Gastrocnemius medialis (tissue), 4 donors: ENCODE measurements around the gene ADRA1B. TPM values are rescaled to one million over a fixed set of nuclear protein-coding genes. Genes with fewer than 3 reads are reported as not detected.

Experiments used
- ATAC-seq, 2 donors: fragments of 150-250 bp; one replicate each; pipeline ENCODE4 v1.9.1; 2016
- DNase-seq, 2 donors: peaks; one replicate each; pipeline ENCODE4 v3.0.0-alpha.2; 2019
- H3K27ac ChIP-seq, 4 donors: fragments of 200-600 bp; sonication (generic); 1 replicate in 1 of 4; 2 replicates in 3 of 4; pipeline ENCODE4 v1.5.1; 2016 to 2018; ENCODE audit warnings: mild to moderate bottlenecking in 2 of 4, moderate library complexity in 1 of 4
- H3K27me3 ChIP-seq, 3 donors: fragments of 200-600 bp; sonication (generic) in 2 of 3; 1 replicate in 1 of 3; 2 replicates in 2 of 3; pipeline versions ENCODE4 v1.5.1 to v1.6.0; 2016 to 2019; ENCODE audit warnings: mild to moderate bottlenecking in 1 of 3, moderate library complexity in 1 of 3
- H3K36me3 ChIP-seq, 2 donors: fragments of 200-600 bp; sonication (generic) in 1 of 2; one replicate each; pipeline ENCODE4 v1.5.1; 2017 to 2018
- H3K4me1 ChIP-seq, 2 donors: fragments of 200-600 bp; sonication (generic) in 1 of 2; one replicate each; pipeline ENCODE4 v1.5.1; 2016 to 2017; ENCODE audit warnings: mild to moderate bottlenecking in 2 of 2
- H3K4me3 ChIP-seq, 4 donors: fragments of 200-600 bp; sonication (generic) in 3 of 4; 1 replicate in 1 of 4; 2 replicates in 3 of 4; pipeline ENCODE4 v1.5.1; 2016 to 2019; ENCODE audit warnings: mild to moderate bottlenecking in 2 of 4
- H3K9me3 ChIP-seq, 3 donors: fragments of 200-600 bp; sonication (generic) in 2 of 3; 1 replicate in 1 of 3; 2 replicates in 2 of 3; pipeline ENCODE4 v1.5.1; 2016 to 2019
- POLR2A ChIP-seq, 2 donors: fragments of 450-650 bp; IDR thresholded peaks; one replicate each; pipeline ENCODE4 v1.6.1; 2017; ENCODE audit warnings: antibody characterized with exemption in 2 of 2, mild to moderate bottlenecking in 2 of 2, moderate library complexity in 2 of 2
- in situ Hi-C, 4 donors: fragments of 200-750 bp; cut with MboI; loops; one replicate each; pipeline versions ENCODE4 v1.15.0 to v1.8.0; 2017; ENCODE audit warnings: low sequenced_read_pairs in 4 of 4
- intact Hi-C: fragments of 100-400 bp; cut with DNase I; formaldehyde crosslinking; loops from one replicate; pipeline ENCODE4 v1.15.1; 2023; ENCODE audit warnings: low total_unique reads
- total RNA-seq, 4 donors: library from RNA; depleted of rRNA; stranded (reverse); fragments of >200 nt; gene quantifications; one replicate each; pipeline versions ENCODE4 v1.1.0 to v1.2.3, GENCODE V29; 2016
- TF ChIP-seq, protein P1 (sequence below), 5 experiments: fragments of 450-650 bp in 3 of 5; fragments of 200-600 bp in 2 of 5; sonication (generic) in 2 of 5; IDR thresholded peaks in 4 of 5; conservative IDR thresholded peaks in 1 of 5; 1 replicate in 4 of 5; 2 replicates in 1 of 5; pipeline ENCODE4 v1.5.1; 2016 to 2019; ENCODE audit warnings: antibody characterized with exemption in 5 of 5, mild to moderate bottlenecking in 3 of 5, moderate library complexity in 3 of 5

ADRA1B gene
- total RNA-seq, 4 donors from 2014 or later: 0.61 to 1.9 (median 0.94) TPM

DNA sequence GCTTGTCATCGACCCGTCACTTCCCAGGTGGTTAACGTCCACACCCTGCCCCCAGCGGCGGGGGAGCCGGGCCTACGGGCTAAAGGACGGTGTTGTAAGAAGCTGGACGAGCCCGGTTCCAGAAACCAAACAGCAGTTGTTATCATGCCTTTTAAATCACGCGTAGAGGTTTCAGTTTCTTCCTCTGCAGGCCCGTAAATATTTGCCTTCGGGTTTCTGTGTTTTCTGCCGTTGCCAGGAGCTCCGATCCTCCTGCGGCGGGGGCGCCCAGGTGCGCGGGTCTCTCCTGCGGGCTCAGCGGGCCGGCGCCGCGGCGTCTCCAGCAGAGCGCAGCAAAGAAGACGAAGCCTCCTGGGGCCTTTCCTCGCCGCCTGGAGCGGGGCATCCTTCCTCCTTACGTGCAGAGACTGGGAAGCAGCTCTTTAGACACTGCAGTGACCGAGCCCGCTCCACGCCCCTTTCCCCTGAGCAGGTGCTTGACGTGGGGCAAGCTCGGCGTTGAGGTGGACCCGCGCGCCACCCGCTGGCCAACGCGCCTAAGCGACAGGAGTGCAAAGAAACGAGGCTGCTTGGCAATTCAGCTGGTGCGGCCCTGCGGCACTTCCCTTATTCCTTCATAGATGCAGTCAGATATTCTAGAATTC, 70.9 kb downstream of the ADRA1B start:
- H3K36me3 ChIP-seq: no peaks in the 10 kb centered on the region
- peak; percentile 38 to 66 for DNase-seq
- no peak for TF ChIP-seq POLR2A (IDR thresholded peaks at IDR 0.05)
- TF ChIP-seq, protein P1, sequence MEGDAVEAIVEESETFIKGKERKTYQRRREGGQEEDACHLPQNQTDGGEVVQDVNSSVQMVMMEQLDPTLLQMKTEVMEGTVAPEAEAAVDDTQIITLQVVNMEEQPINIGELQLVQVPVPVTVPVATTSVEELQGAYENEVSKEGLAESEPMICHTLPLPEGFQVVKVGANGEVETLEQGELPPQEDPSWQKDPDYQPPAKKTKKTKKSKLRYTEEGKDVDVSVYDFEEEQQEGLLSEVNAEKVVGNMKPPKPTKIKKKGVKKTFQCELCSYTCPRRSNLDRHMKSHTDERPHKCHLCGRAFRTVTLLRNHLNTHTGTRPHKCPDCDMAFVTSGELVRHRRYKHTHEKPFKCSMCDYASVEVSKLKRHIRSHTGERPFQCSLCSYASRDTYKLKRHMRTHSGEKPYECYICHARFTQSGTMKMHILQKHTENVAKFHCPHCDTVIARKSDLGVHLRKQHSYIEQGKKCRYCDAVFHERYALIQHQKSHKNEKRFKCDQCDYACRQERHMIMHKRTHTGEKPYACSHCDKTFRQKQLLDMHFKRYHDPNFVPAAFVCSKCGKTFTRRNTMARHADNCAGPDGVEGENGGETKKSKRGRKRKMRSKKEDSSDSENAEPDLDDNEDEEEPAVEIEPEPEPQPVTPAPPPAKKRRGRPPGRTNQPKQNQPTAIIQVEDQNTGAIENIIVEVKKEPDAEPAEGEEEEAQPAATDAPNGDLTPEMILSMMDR (IDR thresholded peaks at IDR 0.05 in 4 of 5, conservative IDR thresholded peaks at IDR 0.05 in 1 of 5): peak; percentile 61 to 77 (median 71)
- H3K9me3 ChIP-seq: no peaks in the 10 kb centered on the region
- in situ Hi-C loops (loop anchor here in 3 of 4 donors (5.0 to 25.0 kb wide), 5 partner anchors 540 to 832 kb away; no protein-coding TSS in a partner anchor), intact Hi-C loops (loop anchor here (1.0 to 5.0 kb wide), 5 partner anchors 70 to 831 kb away; partner anchors contain the start of gene ADRA1B)
- peaks cover 0 to 12% (median 7%) of the 10 kb centered on the region in 3 donors for H3K27me3 ChIP-seq
- ATAC-seq: peak; percentile 70 to 81
- peaks cover 3 to 8% of the 10 kb centered on the region in 2 donors for H3K4me1 ChIP-seq
- no peak overlapping the region for H3K27ac ChIP-seq
- peak overlapping the region; percentile 45 to 61 (median 48) for H3K4me3 ChIP-seq

DNA sequence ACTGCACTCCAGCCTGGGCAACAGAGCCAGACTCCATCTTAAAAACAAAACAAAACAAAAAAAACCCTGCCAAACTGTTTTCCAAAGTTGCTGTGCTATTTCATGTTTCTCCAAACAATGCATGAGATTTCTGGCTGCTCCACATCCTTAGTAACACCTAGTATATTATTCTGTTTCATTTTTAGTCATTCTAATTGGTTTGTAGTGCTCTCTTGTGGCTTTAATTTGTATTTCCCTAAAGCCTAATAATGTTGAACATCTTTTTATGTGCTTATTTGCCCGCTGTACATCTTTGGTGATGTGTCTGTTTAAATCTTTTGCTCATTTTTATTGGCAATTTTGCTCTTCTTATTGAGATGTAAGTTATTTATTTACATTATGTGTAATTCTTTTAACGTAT, 74.2 kb downstream of the ADRA1B start:
- no peak for DNase-seq
- H3K4me1 ChIP-seq: peaks cover 3 to 8% of the 10 kb centered on the region in 2 donors
- no peaks in the 10 kb centered on the region for H3K36me3 ChIP-seq
- peaks cover 0 to 12% (median 7%) of the 10 kb centered on the region in 3 donors for H3K27me3 ChIP-seq
- H3K27ac ChIP-seq: no peak overlapping the region
- in situ Hi-C loops: loop anchor here in 3 of 4 donors (25.0 kb wide), 2 partner anchors 703 to 828 kb away; no protein-coding TSS in a partner anchor
- H3K4me3 ChIP-seq: no peak overlapping the region
- no peak for ATAC-seq
- H3K9me3 ChIP-seq: no peaks in the 10 kb centered on the region
- TF ChIP-seq POLR2A (IDR thresholded peaks at IDR 0.05): no peak
- TF ChIP-seq, protein P1 (IDR thresholded peaks at IDR 0.05 in 4 of 5, conservative IDR thresholded peaks at IDR 0.05 in 1 of 5): no peak
- intact Hi-C loops: no loop called here

DNA sequence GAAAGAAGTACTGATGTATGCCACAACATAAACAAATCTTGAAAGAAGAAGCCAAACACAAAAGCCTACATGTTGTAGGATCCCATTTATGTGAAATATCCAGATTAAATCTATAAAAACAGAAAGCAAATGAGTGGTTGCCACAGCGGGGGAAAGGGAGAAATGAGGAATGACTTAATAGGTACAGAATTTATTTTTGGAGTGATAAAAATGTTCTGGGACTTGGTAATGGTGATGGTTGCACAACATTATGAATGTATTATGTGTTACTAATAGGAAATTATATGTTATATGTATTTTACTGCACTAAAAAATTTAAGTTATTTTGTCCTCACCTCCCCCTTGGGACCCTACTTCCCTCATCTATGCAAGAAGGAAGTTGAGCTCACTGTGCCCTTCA, 76.3 kb downstream of the ADRA1B start:
- no peak for TF ChIP-seq POLR2A (IDR thresholded peaks at IDR 0.05)
- TF ChIP-seq, protein P1 (IDR thresholded peaks at IDR 0.05 in 4 of 5, conservative IDR thresholded peaks at IDR 0.05 in 1 of 5): no peak
- Histone ChIP-seq H3K4me3 (no peak overlapping the region), H3K4me1 (no peaks in the 10 kb centered on the region), H3K27me3 (peaks cover 0 to 7% (median under 1%) of the 10 kb centered on the region in 3 donors), H3K27ac (no peak overlapping the region), H3K9me3 (no peaks in the 10 kb centered on the region), H3K36me3 (no peaks in the 10 kb centered on the region)
- DNase-seq (no peak), ATAC-seq (no peak)
- in situ Hi-C loops (loop anchor here in 3 of 4 donors (25.0 kb wide), 2 partner anchors 705 to 830 kb away; no protein-coding TSS in a partner anchor), intact Hi-C loops (no loop called here)

DNA sequence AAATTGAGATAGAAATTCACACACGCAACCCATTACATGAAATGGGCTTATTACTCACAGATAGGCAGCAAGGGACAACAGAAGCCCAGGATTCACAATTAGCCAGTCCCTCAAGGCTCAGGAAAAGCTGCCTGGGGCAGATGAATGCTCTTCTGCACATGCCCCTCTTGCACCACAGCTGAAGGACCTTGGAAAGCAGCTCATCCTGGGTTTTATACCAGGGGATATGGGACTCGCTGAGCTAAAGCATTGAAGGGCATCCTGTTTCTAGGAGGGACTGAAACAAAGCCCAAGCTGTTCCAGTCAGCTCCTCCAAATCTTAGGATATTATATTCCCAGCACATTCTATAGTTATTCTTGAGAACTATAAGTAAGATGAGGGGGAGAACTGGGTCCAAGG, 76.9 kb downstream of the ADRA1B start:
- Histone ChIP-seq H3K4me1 (no peaks in the 10 kb centered on the region), H3K9me3 (no peaks in the 10 kb centered on the region), H3K27me3 (peaks cover 0 to 7% (median 0%) of the 10 kb centered on the region in 3 donors), H3K36me3 (no peaks in the 10 kb centered on the region), H3K4me3 (no peak overlapping the region), H3K27ac (no peak overlapping the region)
- in situ Hi-C loops (loop anchor here in 3 of 4 donors (25.0 kb wide), 2 partner anchors 706 to 831 kb away; no protein-coding TSS in a partner anchor), intact Hi-C loops (no loop called here)
- no peak for TF ChIP-seq POLR2A (IDR thresholded peaks at IDR 0.05)
- TF ChIP-seq, protein P1 (IDR thresholded peaks at IDR 0.05 in 4 of 5, conservative IDR thresholded peaks at IDR 0.05 in 1 of 5): no peak
- DNase-seq (no peak), ATAC-seq (no peak)
